Stomach (tissue), 9 donors: Measurements from ENCODE around the gene STK17A. TPM values are rescaled to one million over a fixed set of nuclear protein-coding genes. Genes with fewer than 3 reads are reported as not detected.

Experiments
- DNase-seq, 2 donors: peaks; one replicate each; pipeline versions ENCODE4 v3.0.0 to v3.0.0-alpha.2; 2013 to 2019
- H3K27ac ChIP-seq, 5 donors: fragments of 200-600 bp in 4 of 5; sonication (generic) in 4 of 5; one replicate each; pipeline ENCODE4 v1.5.1; 2013 to 2019; ENCODE audit warnings: mild to moderate bottlenecking in 1 of 5, moderate library complexity in 1 of 5
- H3K27me3 ChIP-seq, 3 donors: fragments of 200-600 bp; sonication (generic); one replicate each; pipeline ENCODE4 v1.5.1; 2017 to 2019; ENCODE audit warnings: mixed run types in 1 of 3
- H3K36me3 ChIP-seq, 4 donors: fragments of 200-600 bp; sonication (generic); 1 replicate in 3 of 4; 2 replicates in 1 of 4; pipeline ENCODE4 v1.5.1; 2016 to 2019
- H3K4me1 ChIP-seq, 4 donors: fragments of 200-600 bp; sonication (generic); one replicate each; pipeline ENCODE4 v1.5.1; 2016 to 2019
- H3K4me3 ChIP-seq, 4 donors: fragments of 200-600 bp; sonication (generic) in 3 of 4; one replicate each; pipeline ENCODE4 v1.5.1; 2016 to 2019; ENCODE audit warnings: mild to moderate bottlenecking in 1 of 4
- H3K9me3 ChIP-seq, 4 donors: fragments of 200-600 bp; sonication (generic); one replicate each; pipeline ENCODE4 v1.5.1; 2016 to 2019
- EP300 ChIP-seq: sonication (generic); formaldehyde crosslinking; IDR thresholded peaks from one replicate; pipeline ENCODE4 v1.6.1; 2017; ENCODE audit warnings: antibody characterized with exemption
- POLR2A ChIP-seq, 4 donors: fragments of 450-650 bp; IDR thresholded peaks; one replicate each; pipeline ENCODE4 v1.6.1; 2016; ENCODE audit warnings: antibody characterized with exemption in 4 of 4, control low read depth in 2 of 4, mild to moderate bottlenecking in 1 of 4, moderate library complexity in 1 of 4
- POLR2AphosphoS5 ChIP-seq, 3 donors: sonication (generic); formaldehyde crosslinking; IDR thresholded peaks; one replicate each; pipeline ENCODE4 v1.6.1; 2016; ENCODE audit warnings: antibody characterized with exemption in 3 of 3
- WGBS, 5 donors: extraction: QIAGEN DNeasy Blood & Tissue Kit in 3 of 5; methylation state at CpG; one replicate each; pipeline versions ENCODE4 v1.1.5 to v1.1.7; 2013 to 2018; 5-methylcytosine and 5-hydroxymethylcytosine counted together
- intact Hi-C: fragments of 100-400 bp; cut with DNase I; formaldehyde crosslinking; loops from one replicate; pipeline ENCODE4 v1.15.1; 2023; ENCODE audit warnings: low total_unique reads
- polyA plus RNA-seq, 3 donors: library from polyadenylated mRNA; stranded (reverse); fragments of 200-250 nt; gene quantifications; one replicate each; pipeline ENCODE4 v1.2.3, GENCODE V29; 2013
- total RNA-seq, 5 donors: library from RNA; depleted of rRNA; stranded (reverse); fragments of >200 nt; gene quantifications; one replicate each; pipeline versions ENCODE4 v1.1.0 to v1.2.3, GENCODE V29; 2014 to 2016
- TF ChIP-seq, protein P1 (sequence below), 7 experiments: fragments of 450-650 bp in 4 of 7; fragments of 200-600 bp in 3 of 7; sonication (generic) in 3 of 7; IDR thresholded peaks; one replicate each; pipeline ENCODE4 v1.5.1; 2016 to 2019; ENCODE audit warnings: antibody characterized with exemption in 7 of 7, control low read depth in 2 of 7, mild to moderate bottlenecking in 1 of 7
- donor health status: healthy with polysubstance abuse.
- donor health status: Bipolar disorder and iron deficiency.
- donor health status: healthy.

Gene STK17A
- total and polyA plus RNA-seq, 8 donors, result 6.3 to 33.0 (median 27.0) TPM

DNA sequence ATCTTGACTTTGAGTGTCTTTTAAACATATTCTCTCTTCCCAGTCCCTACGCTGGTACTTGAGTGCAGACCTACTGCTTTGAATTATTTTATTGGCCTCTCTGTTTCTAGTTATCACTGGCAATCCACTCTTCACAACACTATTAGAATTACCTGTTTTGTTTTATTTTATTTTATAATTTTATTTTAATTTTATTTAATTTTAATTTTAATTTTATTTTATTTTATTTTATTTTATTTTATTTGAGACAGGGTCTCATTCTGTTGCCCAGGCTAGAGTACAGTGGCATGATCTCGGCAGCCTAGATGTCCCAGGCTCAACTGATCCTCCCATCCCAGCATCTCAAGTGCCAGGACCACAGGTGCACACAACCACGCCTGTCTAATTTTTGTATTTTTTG, 6.8 kb downstream of the STK17A start:
- no peak for TF ChIP-seq POLR2A (IDR thresholded peaks at IDR 0.05)
- no peak for TF ChIP-seq EP300
- TF ChIP-seq POLR2AphosphoS5 (IDR thresholded peaks at IDR 0.05), result no peak
- TF ChIP-seq, protein P1, sequence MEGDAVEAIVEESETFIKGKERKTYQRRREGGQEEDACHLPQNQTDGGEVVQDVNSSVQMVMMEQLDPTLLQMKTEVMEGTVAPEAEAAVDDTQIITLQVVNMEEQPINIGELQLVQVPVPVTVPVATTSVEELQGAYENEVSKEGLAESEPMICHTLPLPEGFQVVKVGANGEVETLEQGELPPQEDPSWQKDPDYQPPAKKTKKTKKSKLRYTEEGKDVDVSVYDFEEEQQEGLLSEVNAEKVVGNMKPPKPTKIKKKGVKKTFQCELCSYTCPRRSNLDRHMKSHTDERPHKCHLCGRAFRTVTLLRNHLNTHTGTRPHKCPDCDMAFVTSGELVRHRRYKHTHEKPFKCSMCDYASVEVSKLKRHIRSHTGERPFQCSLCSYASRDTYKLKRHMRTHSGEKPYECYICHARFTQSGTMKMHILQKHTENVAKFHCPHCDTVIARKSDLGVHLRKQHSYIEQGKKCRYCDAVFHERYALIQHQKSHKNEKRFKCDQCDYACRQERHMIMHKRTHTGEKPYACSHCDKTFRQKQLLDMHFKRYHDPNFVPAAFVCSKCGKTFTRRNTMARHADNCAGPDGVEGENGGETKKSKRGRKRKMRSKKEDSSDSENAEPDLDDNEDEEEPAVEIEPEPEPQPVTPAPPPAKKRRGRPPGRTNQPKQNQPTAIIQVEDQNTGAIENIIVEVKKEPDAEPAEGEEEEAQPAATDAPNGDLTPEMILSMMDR (IDR thresholded peaks at IDR 0.05), result no peak
- no peaks in the 10 kb centered on the region for H3K9me3 ChIP-seq
- intact Hi-C loops, result loop anchor here (10.0 kb wide), 1 partner anchor 245 kb away; no protein-coding TSS in a partner anchor
- no peaks in the 10 kb centered on the region for H3K36me3 ChIP-seq
- H3K27ac ChIP-seq, result no peak overlapping the region
- no peak for DNase-seq
- 84 to 98% (median 90%) methylated on average over 3 of the region's 3 CpGs for WGBS, 5 donors
- H3K4me1 ChIP-seq, result peaks cover 8 to 92% (median 27%) of the 10 kb centered on the region in 4 donors
- no peak overlapping the region for H3K4me3 ChIP-seq
- no peaks in the 10 kb centered on the region for H3K27me3 ChIP-seq

GRCh38 chr7:43590862-43591557, 8.1 kb downstream of the STK17A start:
- Histone ChIP-seq H3K27ac (peak overlapping the region in 3 of 5 donors; percentile 43 to 54 (median 46)), H3K4me3 (no peak overlapping the region), H3K36me3 (peaks cover 0 to 2% (median under 1%) of the 10 kb centered on the region in 4 donors), H3K4me1 (peaks cover 3 to 92% (median 15%) of the 10 kb centered on the region in 4 donors), H3K9me3 (no peaks in the 10 kb centered on the region), H3K27me3 (no peaks in the 10 kb centered on the region)
- DNase-seq, result no peak
- WGBS, 5 donors, result 59 to 70% (median 67%) methylated on average over 2 of the region's 2 CpGs
- intact Hi-C loops, result no loop called here
- TF ChIP-seq POLR2A (IDR thresholded peaks at IDR 0.05) (no peak), EP300 (no peak), POLR2AphosphoS5 (IDR thresholded peaks at IDR 0.05) (no peak)
- TF ChIP-seq, protein P1 (IDR thresholded peaks at IDR 0.05), result no peak

GRCh38 chr7:43591558-43592180, 8.8 kb downstream of the STK17A start:
- Histone ChIP-seq H3K27me3 (no peaks in the 10 kb centered on the region), H3K27ac (peak overlapping the region in 4 of 5 donors; percentile 43 to 54 (median 46)), H3K36me3 (peaks cover 0 to 9% (median 6%) of the 10 kb centered on the region in 4 donors), H3K4me3 (no peak overlapping the region), H3K4me1 (peaks cover 3 to 92% (median 15%) of the 10 kb centered on the region in 4 donors), H3K9me3 (no peaks in the 10 kb centered on the region)
- DNase-seq, result peak in 1 of 2 donors; percentile 37
- intact Hi-C loops, result no loop called here
- TF ChIP-seq POLR2AphosphoS5 (IDR thresholded peaks at IDR 0.05) (no peak), POLR2A (IDR thresholded peaks at IDR 0.05) (no peak), EP300 (no peak)
- TF ChIP-seq, protein P1 (IDR thresholded peaks at IDR 0.05), result no peak
- WGBS, 5 donors, result 23 to 41% (median 32%) methylated on average over 4 of the region's 4 CpGs

GRCh38 chr7:43592326-43592725, 9.4 kb downstream of the STK17A start:
- H3K36me3 ChIP-seq, result peaks cover 0 to 15% (median 12%) of the 10 kb centered on the region in 4 donors
- no peaks in the 10 kb centered on the region for H3K9me3 ChIP-seq
- no peak for DNase-seq
- H3K4me3 ChIP-seq, result no peak overlapping the region
- no peaks in the 10 kb centered on the region for H3K27me3 ChIP-seq
- 80 to 95% (median 91%) methylated on average over 3 of the region's 3 CpGs for WGBS, 5 donors
- peak overlapping the region in 3 of 5 donors; percentile 43 to 54 (median 46) for H3K27ac ChIP-seq
- H3K4me1 ChIP-seq, result peaks cover 3 to 86% (median 12%) of the 10 kb centered on the region in 4 donors
- intact Hi-C loops, result no loop called here
- TF ChIP-seq, protein P1 (IDR thresholded peaks at IDR 0.05), result no peak
- TF ChIP-seq POLR2A (IDR thresholded peaks at IDR 0.05), result no peak
- TF ChIP-seq EP300, result no peak
- TF ChIP-seq POLR2AphosphoS5 (IDR thresholded peaks at IDR 0.05), result no peak
